Uterus (tissue), 4 donors: Measurements from ENCODE around the gene DOCK4. TPM values are rescaled to one million over a fixed set of nuclear protein-coding genes. Genes with fewer than 3 reads are reported as not detected.
A peak's percentile ranks its signal among the peaks of the same experiment; 100 is the strongest.

Experiments used
- DNase-seq, 2 donors: peaks; one replicate each; pipeline ENCODE4 v3.0.0-alpha.2; 2019 to 2020
- H3K27ac ChIP-seq, 2 donors: fragments of 200-600 bp; sonication (generic); 1 replicate in 1 of 2; 2 replicates in 1 of 2; pipeline ENCODE4 v1.5.1; 2016 to 2018
- H3K27me3 ChIP-seq, 2 donors: fragments of 200-600 bp; sonication (generic); one replicate each; pipeline ENCODE4 v1.5.1; 2018 to 2019; ENCODE audit warnings: control low read depth in 1 of 2
- H3K36me3 ChIP-seq, 2 donors: fragments of 200-600 bp; sonication (generic); one replicate each; pipeline ENCODE4 v1.5.1; 2019; ENCODE audit warnings: control low read depth in 1 of 2
- H3K4me1 ChIP-seq, 2 donors: fragments of 200-600 bp; sonication (generic); one replicate each; pipeline ENCODE4 v1.5.1; 2018 to 2019; ENCODE audit warnings: control low read depth in 1 of 2
- H3K4me3 ChIP-seq, 2 donors: fragments of 200-600 bp; sonication (generic); 1 replicate in 1 of 2; 2 replicates in 1 of 2; pipeline ENCODE4 v1.5.1; 2018 to 2019; ENCODE audit warnings: mild to moderate bottlenecking in 1 of 2
- H3K9me3 ChIP-seq, 2 donors: fragments of 200-600 bp; sonication (generic); one replicate each; pipeline ENCODE4 v1.5.1; 2019; ENCODE audit warnings: control low read depth in 1 of 2
- POLR2A ChIP-seq, 2 donors: fragments of 450-650 bp; IDR thresholded peaks; one replicate each; pipeline ENCODE4 v1.6.1; 2016; ENCODE audit warnings: antibody characterized with exemption in 2 of 2, mild to moderate bottlenecking in 1 of 2, moderate library complexity in 1 of 2
- intact Hi-C: fragments of 100-400 bp; cut with DNase I; formaldehyde crosslinking; loops from one replicate; pipeline ENCODE4 v1.15.1; 2023; ENCODE audit warnings: low total_unique reads
- total RNA-seq, 4 donors: library from RNA; depleted of rRNA in 3 of 4; stranded (reverse); fragments of >200 nt in 3 of 4; gene quantifications; one replicate each; pipeline versions ENCODE4 v1.1.0 to v1.2.4, GENCODE V29; 2014 to 2023
- TF ChIP-seq, protein P1 (sequence below), 4 experiments: fragments of 200-600 bp in 2 of 4; fragments of 450-650 bp in 2 of 4; sonication (generic) in 2 of 4; IDR thresholded peaks; one replicate each; pipeline ENCODE4 v1.5.1; 2016 to 2019; ENCODE audit warnings: antibody characterized with exemption in 4 of 4, mild to moderate bottlenecking in 2 of 4, moderate library complexity in 1 of 4
- donor health status: DM: yes; HTN: yes; CAD: no.

Gene DOCK4
- total RNA-seq, 4 donors from 2014 or later: 48.8 to 217 (median 72.3) TPM

DNA sequence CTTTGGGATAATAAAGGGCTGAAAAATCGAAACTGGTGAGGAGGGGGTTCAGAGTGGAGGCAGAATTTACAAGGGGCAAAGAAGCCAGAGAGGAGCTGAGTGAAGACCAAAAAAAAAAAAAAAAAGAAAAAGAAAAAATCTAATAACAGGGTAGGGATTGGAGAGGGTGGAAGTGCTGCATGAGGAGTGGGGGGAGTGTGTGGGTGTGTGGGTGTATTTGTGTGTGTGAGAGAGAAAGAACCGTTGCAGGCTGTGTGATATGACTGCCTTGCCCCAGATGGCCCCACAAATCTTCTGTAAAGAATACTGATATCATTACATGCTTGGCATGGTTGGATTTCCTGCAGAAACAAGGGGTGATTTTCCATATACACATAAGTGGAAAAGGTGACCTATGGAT, 436.1 kb downstream of the DOCK4 start:
- Histone ChIP-seq H3K9me3 (no peaks in the 10 kb centered on the region), H3K4me3 (no peak overlapping the region), H3K4me1 (no peaks in the 10 kb centered on the region), H3K36me3 (no peaks in the 10 kb centered on the region), H3K27ac (no peak overlapping the region), H3K27me3 (no peaks in the 10 kb centered on the region)
- intact Hi-C loops: no loop called here
- no peak for DNase-seq
- TF ChIP-seq POLR2A (IDR thresholded peaks at IDR 0.05): no peak
- TF ChIP-seq, protein P1, sequence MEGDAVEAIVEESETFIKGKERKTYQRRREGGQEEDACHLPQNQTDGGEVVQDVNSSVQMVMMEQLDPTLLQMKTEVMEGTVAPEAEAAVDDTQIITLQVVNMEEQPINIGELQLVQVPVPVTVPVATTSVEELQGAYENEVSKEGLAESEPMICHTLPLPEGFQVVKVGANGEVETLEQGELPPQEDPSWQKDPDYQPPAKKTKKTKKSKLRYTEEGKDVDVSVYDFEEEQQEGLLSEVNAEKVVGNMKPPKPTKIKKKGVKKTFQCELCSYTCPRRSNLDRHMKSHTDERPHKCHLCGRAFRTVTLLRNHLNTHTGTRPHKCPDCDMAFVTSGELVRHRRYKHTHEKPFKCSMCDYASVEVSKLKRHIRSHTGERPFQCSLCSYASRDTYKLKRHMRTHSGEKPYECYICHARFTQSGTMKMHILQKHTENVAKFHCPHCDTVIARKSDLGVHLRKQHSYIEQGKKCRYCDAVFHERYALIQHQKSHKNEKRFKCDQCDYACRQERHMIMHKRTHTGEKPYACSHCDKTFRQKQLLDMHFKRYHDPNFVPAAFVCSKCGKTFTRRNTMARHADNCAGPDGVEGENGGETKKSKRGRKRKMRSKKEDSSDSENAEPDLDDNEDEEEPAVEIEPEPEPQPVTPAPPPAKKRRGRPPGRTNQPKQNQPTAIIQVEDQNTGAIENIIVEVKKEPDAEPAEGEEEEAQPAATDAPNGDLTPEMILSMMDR (IDR thresholded peaks at IDR 0.05): no peak

DNA sequence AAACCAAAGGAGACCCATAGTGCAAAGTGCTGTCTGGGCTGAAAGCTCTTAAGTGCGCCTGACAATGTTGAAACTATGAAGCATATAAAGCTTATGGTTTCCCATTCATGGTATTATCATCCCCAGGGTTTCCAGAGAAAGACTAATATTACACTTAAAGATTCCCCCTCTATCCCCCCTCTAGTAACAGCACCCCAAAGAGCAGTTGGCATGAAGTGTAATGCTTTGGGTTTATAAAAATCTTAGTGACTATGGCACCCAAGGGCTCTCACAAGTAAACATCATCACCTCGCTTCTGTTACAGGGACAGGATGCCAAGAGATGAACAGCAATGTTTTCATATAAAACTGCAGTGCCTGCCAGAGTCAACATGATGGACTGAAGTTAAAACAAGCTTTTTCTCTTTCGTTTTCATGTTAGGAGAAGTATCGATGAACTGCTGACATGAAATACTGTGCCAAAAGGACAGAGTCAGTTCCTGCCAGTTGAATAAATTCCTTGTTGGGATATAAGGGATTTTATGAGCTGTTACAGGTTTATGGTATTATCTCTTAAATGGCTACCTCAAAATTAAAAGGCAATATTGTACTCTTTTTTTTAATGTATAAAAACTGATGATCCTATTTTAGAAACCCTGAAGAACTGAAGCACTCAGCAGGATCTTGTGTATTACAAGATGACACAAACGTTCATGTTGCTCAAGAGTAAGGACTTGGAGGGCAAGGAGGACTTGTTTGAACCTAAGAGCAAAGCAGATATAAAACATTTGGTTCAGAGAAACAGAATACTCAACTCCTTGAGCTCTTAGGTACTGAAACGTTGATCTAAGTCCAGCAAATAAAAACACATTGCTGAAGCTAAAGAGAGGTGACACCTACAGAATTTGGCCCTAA, 440.2 kb downstream of the DOCK4 start:
- intact Hi-C loops: no loop called here
- no peak overlapping the region for H3K4me3 ChIP-seq
- no peaks in the 10 kb centered on the region for H3K36me3 ChIP-seq
- no peaks in the 10 kb centered on the region for H3K27me3 ChIP-seq
- DNase-seq: no peak
- H3K4me1 ChIP-seq: no peaks in the 10 kb centered on the region
- TF ChIP-seq POLR2A (IDR thresholded peaks at IDR 0.05): no peak
- TF ChIP-seq, protein P1 (IDR thresholded peaks at IDR 0.05): no peak
- no peak overlapping the region for H3K27ac ChIP-seq
- H3K9me3 ChIP-seq: no peaks in the 10 kb centered on the region

DNA sequence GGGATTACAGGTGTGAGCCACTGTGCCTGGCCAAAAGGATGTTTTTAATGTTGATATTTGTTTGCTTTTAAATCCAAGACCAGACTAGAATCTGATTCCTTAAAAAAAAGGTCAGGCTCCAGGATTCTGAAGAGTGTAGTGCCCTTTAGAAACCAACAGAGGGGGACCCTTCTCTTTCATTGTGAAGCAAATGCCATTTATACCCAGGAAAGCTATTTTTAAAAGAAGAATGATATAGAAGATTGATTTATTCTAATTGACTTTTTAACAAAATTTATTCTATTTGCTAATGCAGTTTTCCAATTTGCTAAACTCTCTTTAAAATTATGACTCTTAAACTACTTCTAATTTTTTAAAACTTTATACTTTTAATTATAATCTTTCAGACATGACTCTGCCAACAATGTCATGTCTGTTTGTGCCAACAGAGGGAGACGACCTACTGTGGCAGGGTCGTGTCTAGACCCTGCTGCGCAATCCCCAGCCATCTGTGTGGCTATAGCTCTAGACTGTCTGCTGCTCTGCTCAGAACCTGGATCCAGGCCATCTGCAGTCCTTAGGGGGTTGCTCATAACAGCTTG, 442.9 kb downstream of the DOCK4 start:
- Histone ChIP-seq H3K36me3 (no peaks in the 10 kb centered on the region), H3K4me1 (no peaks in the 10 kb centered on the region), H3K4me3 (no peak overlapping the region), H3K9me3 (no peaks in the 10 kb centered on the region), H3K27me3 (no peaks in the 10 kb centered on the region), H3K27ac (no peak overlapping the region)
- TF ChIP-seq, protein P1 (IDR thresholded peaks at IDR 0.05): peak; percentile 39 to 52 (median 44)
- no peak for TF ChIP-seq POLR2A (IDR thresholded peaks at IDR 0.05)
- intact Hi-C loops: no loop called here
- DNase-seq: no peak

DNA sequence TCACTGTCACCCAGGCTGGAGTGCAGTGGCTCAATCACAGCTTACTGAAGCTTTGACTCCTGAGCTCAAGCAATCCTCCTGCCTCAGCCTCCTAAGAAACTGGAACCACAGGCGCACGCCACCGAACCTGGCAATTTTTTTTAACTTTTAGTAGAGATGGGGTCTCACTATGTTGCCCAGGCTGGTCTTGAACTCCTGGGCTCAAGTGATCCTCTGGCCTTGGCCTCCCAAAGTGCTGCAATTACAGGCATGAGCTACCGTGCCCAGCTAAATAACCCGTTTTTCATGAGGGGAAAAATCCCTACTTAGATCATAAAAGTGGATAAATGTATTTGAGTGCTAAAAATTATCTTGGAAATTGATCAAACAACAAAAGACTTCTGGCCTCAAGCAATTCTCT, 443.4 kb downstream of the DOCK4 start:
- Histone ChIP-seq H3K9me3 (no peaks in the 10 kb centered on the region), H3K4me1 (no peaks in the 10 kb centered on the region), H3K36me3 (no peaks in the 10 kb centered on the region), H3K27ac (no peak overlapping the region), H3K27me3 (no peaks in the 10 kb centered on the region), H3K4me3 (no peak overlapping the region)
- intact Hi-C loops: no loop called here
- TF ChIP-seq, protein P1 (IDR thresholded peaks at IDR 0.05): no peak
- TF ChIP-seq POLR2A (IDR thresholded peaks at IDR 0.05): no peak
- DNase-seq: no peak

DNA sequence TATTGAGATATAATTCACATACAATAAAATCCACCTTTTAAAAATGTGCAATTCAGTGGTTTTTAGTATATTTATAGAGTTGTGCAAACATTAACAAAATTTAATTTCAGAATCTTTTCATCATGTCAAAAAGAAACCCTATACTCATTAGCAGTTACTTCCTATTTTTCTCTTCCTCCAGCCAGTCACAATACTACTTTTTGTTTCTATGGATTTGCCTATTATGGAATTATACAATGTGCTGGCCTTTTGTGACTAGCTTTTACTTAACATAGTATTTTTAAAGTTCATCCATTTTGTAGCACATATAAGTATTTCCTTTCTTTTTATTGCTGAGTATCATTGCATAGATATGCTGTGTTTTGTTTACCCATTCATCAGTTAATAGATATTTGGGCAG, 444.0 kb downstream of the DOCK4 start:
- H3K36me3 ChIP-seq: no peaks in the 10 kb centered on the region
- no peaks in the 10 kb centered on the region for H3K4me1 ChIP-seq
- no peak overlapping the region for H3K4me3 ChIP-seq
- H3K27me3 ChIP-seq: no peaks in the 10 kb centered on the region
- no peak for DNase-seq
- H3K27ac ChIP-seq: no peak overlapping the region
- TF ChIP-seq, protein P1 (IDR thresholded peaks at IDR 0.05): no peak
- no peak for TF ChIP-seq POLR2A (IDR thresholded peaks at IDR 0.05)
- intact Hi-C loops: no loop called here
- no peaks in the 10 kb centered on the region for H3K9me3 ChIP-seq
